KMS-11 (cell line): ENCODE data around the gene GFER.

ENCODE experiments used
- H2AFZ ChIP-seq: fragments of 200-600 bp; sonication (generic); 2 replicates; pipeline ENCODE4 v1.6.1; 2016; ENCODE audit warnings: antibody characterized with exemption, mixed run types, low read depth
- H3K27ac ChIP-seq: fragments of 200-600 bp; sonication (generic); 2 replicates; pipeline ENCODE4 v1.6.1; 2016; ENCODE audit warnings: mild to moderate bottlenecking, mixed run types
- H3K27me3 ChIP-seq: fragments of 200-600 bp; sonication (generic); 2 replicates; pipeline ENCODE4 v1.6.1; 2017; ENCODE audit warnings: mild to moderate bottlenecking, low read depth, mixed run types, moderate library complexity; ENCODE audit not compliant: insufficient read depth
- H3K36me3 ChIP-seq: fragments of 200-600 bp; sonication (generic); 2 replicates; pipeline ENCODE4 v1.6.1; 2017; ENCODE audit warnings: mild to moderate bottlenecking, mixed run types; ENCODE audit not compliant: insufficient read depth
- H3K4me1 ChIP-seq: fragments of 200-600 bp; sonication (generic); 2 replicates; pipeline ENCODE4 v1.6.1; 2016; ENCODE audit warnings: mild to moderate bottlenecking, low read depth, mixed run types; ENCODE audit not compliant: poor library complexity, severe bottlenecking
- H3K4me2 ChIP-seq: fragments of 200-600 bp; sonication (generic); 2 replicates; pipeline ENCODE4 v1.7.0; 2016; ENCODE audit warnings: mild to moderate bottlenecking, mixed run types
- H3K4me3 ChIP-seq: fragments of 200-600 bp; sonication (generic); IDR thresholded peaks from 2 replicates; pipeline ENCODE4 v1.6.1; 2017; ENCODE audit warnings: low read depth, low read length, mixed read lengths; ENCODE audit not compliant: insufficient read depth
- H3K79me2 ChIP-seq: fragments of 200-600 bp; sonication (generic); 2 replicates; pipeline ENCODE4 v1.6.1; 2016; ENCODE audit warnings: low read depth, mixed run types; ENCODE audit not compliant: insufficient read depth
- H3K9ac ChIP-seq: fragments of 200-600 bp; sonication (generic); 2 replicates; pipeline ENCODE4 v1.6.1; 2016; ENCODE audit warnings: mild to moderate bottlenecking, mixed run types
- H4K20me1 ChIP-seq: fragments of 200-600 bp; sonication (generic); 2 replicates; pipeline ENCODE4 v1.6.1; 2016; ENCODE audit warnings: mild to moderate bottlenecking, mixed run types; ENCODE audit not compliant: insufficient read depth
- CTCF ChIP-seq: fragments of 200-600 bp; sonication (generic); conservative IDR thresholded peaks from 2 replicates; pipeline ENCODE4 v1.6.1; 2017; ENCODE audit warnings: low read depth, mild to moderate bottlenecking, antibody characterized with exemption, low read length, moderate library complexity, mixed read lengths

The GFER gene

GRCh38 chr16:2027024-2028010 lies 43.3 kb downstream of the GFER start:
- Histone ChIP-seq H3K4me1 (peaks cover 23% of the 10 kb centered on the region), H2AFZ (peak overlapping the region; percentile 57)

GRCh38 chr16:2028146-2028545 lies 44.2 kb downstream of the GFER start:
- H3K27me3 ChIP-seq = peaks cover 17% of the 10 kb centered on the region
- no peak overlapping the region for H3K4me3 ChIP-seq
- no peak overlapping the region for H2AFZ ChIP-seq
- H3K4me2 ChIP-seq = peak overlapping the region; percentile 89; the same call in 1 of the 2 replicates
- no peaks in the 10 kb centered on the region for H4K20me1 ChIP-seq
- no peaks in the 10 kb centered on the region for H3K79me2 ChIP-seq
- H3K9ac ChIP-seq = no peak overlapping the region
- H3K4me1 ChIP-seq = peaks cover 23% of the 10 kb centered on the region
- H3K27ac ChIP-seq = no peak overlapping the region
- no peaks in the 10 kb centered on the region for H3K36me3 ChIP-seq
- TF ChIP-seq CTCF = no peak

More at GRCh38 chr16:2027024-2028010, 43.3 kb downstream of the GFER start:
- TF ChIP-seq CTCF = no peak
- Histone ChIP-seq H4K20me1 (no peaks in the 10 kb centered on the region), H3K27me3 (peaks cover 17% of the 10 kb centered on the region), H3K4me3 (no peak overlapping the region), H3K79me2 (no peaks in the 10 kb centered on the region), H3K9ac (no peak overlapping the region), H3K4me2 (peak overlapping the region; percentile 89), H3K36me3 (no peaks in the 10 kb centered on the region), H3K27ac (no peak overlapping the region)

- TF ChIP-seq CTCF = no peak
- H3K27ac ChIP-seq = no peak overlapping the region
- H4K20me1 ChIP-seq = no peaks in the 10 kb centered on the region
- no peaks in the 10 kb centered on the region for H3K36me3 ChIP-seq
- H3K27me3 ChIP-seq = peaks cover 17% of the 10 kb centered on the region
- H3K4me1 ChIP-seq = peaks cover 18% of the 10 kb centered on the region
- H3K4me3 ChIP-seq = no peak overlapping the region
- no peaks in the 10 kb centered on the region for H3K79me2 ChIP-seq
- H3K9ac ChIP-seq = no peak overlapping the region
- H2AFZ ChIP-seq = no peak overlapping the region
- no peak overlapping the region for H3K4me2 ChIP-seq
Measured at GRCh38 chr16:2028620-2029220, 44.7 kb downstream of the GFER start.

GRCh38 chr16:2029350-2029749 lies 45.4 kb downstream of the GFER start:
- no peak overlapping the region for H3K9ac ChIP-seq
- peaks cover 17% of the 10 kb centered on the region for H3K27me3 ChIP-seq
- H3K27ac ChIP-seq = no peak overlapping the region
- peaks cover 18% of the 10 kb centered on the region for H3K4me1 ChIP-seq
- H3K36me3 ChIP-seq = no peaks in the 10 kb centered on the region
- H4K20me1 ChIP-seq = no peaks in the 10 kb centered on the region
- H3K4me3 ChIP-seq = no peak overlapping the region
- no peak overlapping the region for H2AFZ ChIP-seq
- no peaks in the 10 kb centered on the region for H3K79me2 ChIP-seq
- TF ChIP-seq CTCF = no peak
- no peak overlapping the region for H3K4me2 ChIP-seq
